HAP-1 (cell line): ENCODE data around the gene LYPD6.

ENCODE experiments used
- DNase-seq, 2 experiments: peaks; one replicate each; pipeline ENCODE4 v3.0.0-alpha.2; 2016 to 2020; ENCODE audit warnings: low spot score in 2 of 2
- H3K27me3 ChIP-seq: fragments of 250-450 bp; sonication (Bioruptor Pico); 2 replicates; pipeline ENCODE4 v1.5.1; 2020; ENCODE audit warnings: low read depth, mild to moderate bottlenecking, moderate library complexity
- H3K36me3 ChIP-seq: fragments of 250-450 bp; sonication (Bioruptor Pico); replicated peaks from 2 replicates; pipeline ENCODE4 v1.5.1; 2020; ENCODE audit warnings: mild to moderate bottlenecking
- H3K4me1 ChIP-seq: fragments of 250-450 bp; sonication (Bioruptor Pico); 2 replicates; pipeline ENCODE4 v1.5.1; 2020; ENCODE audit warnings: mild to moderate bottlenecking
- H3K4me3 ChIP-seq: fragments of 250-450 bp; sonication (Bioruptor Pico); 2 replicates; pipeline ENCODE4 v1.5.1; 2020; ENCODE audit warnings: mild to moderate bottlenecking, moderate library complexity
- H3K9me3 ChIP-seq: fragments of 250-450 bp; sonication (Bioruptor Pico); 2 replicates; pipeline ENCODE4 v1.5.1; 2020; ENCODE audit warnings: mild to moderate bottlenecking, moderate library complexity
- in situ Hi-C: fragments of 300-500 bp; cut with MboI; formaldehyde crosslinking; loops from 3 replicates; pipeline ENCODE4 v1.14.3; 2020; ENCODE audit warnings: low sequenced_read_pairs, inconsistent platforms, mixed read lengths

LYPD6 gene

DNA sequence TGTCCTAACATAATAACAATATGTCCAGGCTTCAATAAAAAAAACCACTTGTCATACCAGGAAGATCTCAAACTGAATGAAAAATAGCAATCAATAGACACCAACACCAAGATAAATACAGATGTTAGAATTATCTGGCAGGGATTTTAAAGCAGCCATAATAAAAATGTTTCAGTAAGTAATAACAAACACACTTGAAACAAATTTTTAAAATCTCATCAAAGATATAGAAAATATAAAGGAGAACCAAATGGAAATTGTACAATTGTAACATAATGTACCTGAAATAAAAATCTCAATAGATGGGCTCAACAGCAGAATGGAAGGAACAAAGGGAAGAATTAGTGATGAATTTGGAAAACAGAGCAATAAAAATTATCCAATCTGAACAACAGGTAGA is 128.1 kb downstream of the LYPD6 start:
- no peak for DNase-seq
- no peaks in the 10 kb centered on the region for H3K27me3 ChIP-seq
- H3K9me3 ChIP-seq: no peaks in the 10 kb centered on the region
- no peak overlapping the region for H3K4me3 ChIP-seq
- H3K4me1 ChIP-seq: 0 out of 2 replicates have a peak, but pooled peaks cover 2% of the 10 kb centered on the region
- in situ Hi-C loops: no loop called here
- H3K36me3 ChIP-seq: no peaks in the 10 kb centered on the region

DNA sequence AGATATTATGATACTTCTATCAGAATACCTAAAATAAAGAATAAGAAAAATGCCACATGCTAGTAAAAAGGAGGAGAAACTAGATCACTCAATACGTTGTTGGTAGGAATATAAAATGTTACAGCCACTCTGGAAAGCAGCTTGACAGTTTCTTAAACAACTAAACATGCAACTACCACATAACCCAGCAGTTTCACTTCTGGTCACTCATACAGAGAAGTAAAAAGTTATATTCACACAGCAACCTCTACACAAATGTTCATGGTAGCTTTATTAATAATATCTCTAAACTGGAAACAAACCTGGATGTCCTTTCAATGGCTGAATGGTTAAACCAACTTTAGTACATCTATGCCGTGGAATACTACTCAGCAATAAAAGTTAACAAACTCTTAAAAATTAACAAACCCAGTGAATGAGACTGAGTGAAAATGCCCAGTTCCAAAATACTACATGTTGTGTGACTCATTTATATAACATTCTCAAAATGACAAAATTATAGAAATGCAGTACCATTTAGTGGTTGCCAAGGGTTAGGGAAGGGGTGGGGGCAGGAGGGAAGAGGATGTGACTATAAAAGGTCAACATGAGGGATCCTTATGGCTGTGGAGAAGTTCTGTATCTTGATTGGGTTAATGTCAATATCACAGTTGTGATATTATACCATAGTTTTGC is 133.1 kb downstream of the LYPD6 start:
- 0 out of 2 replicates have a peak, but pooled peaks cover 2% of the 10 kb centered on the region for H3K4me1 ChIP-seq
- H3K9me3 ChIP-seq: no peaks in the 10 kb centered on the region
- no peaks in the 10 kb centered on the region for H3K36me3 ChIP-seq
- in situ Hi-C loops: no loop called here
- DNase-seq: no peak
- no peaks in the 10 kb centered on the region for H3K27me3 ChIP-seq
- no peak overlapping the region for H3K4me3 ChIP-seq

DNA sequence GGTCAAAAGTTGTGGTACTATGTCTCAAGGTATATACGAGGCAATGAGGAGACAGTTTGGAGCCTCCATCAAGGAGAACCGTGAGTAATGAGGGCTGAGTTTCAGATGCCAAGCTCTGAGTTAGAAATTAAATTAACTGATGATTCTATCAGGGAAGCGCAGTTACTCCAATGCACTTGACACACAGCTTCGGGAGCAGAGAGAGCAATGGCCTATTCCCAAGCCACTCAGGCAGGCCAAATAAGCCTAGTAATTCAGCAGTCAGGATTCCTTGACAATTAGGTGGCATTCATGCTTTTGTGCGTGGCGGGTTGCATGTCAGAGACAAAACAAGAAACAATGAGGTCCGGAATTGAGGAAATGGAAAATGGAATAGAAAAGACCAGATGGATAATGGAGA is 134.0 kb downstream of the LYPD6 start:
- no peaks in the 10 kb centered on the region for H3K9me3 ChIP-seq
- no peak for DNase-seq
- H3K4me1 ChIP-seq: 0 out of 2 replicates have a peak, but pooled peaks cover 2% of the 10 kb centered on the region
- no peaks in the 10 kb centered on the region for H3K36me3 ChIP-seq
- no peak overlapping the region for H3K4me3 ChIP-seq
- H3K27me3 ChIP-seq: no peaks in the 10 kb centered on the region
- in situ Hi-C loops: no loop called here

DNA sequence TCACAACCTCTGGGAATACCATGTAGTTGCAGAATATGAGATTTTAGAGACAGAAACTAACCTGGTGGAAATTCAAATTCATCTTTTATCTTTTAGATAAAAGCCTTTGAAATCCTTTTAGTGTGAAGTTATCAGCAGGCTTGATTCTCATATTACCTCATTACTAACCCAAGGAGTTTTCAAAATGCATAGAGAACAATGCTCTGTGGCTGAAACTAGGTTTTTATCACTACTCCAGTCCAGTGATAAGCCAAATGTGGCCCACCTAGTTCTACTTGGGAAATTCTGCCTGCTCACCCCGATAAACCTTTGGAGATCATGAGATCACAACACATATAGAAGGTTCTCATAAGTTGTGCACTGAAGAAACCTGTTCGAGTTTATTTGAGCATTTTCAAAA is 135.5 kb downstream of the LYPD6 start:
- Histone ChIP-seq H3K4me3 (no peak overlapping the region), H3K9me3 (no peaks in the 10 kb centered on the region), H3K27me3 (no peaks in the 10 kb centered on the region), H3K36me3 (no peaks in the 10 kb centered on the region), H3K4me1 (no peaks in the 10 kb centered on the region)
- in situ Hi-C loops: no loop called here
- DNase-seq: no peak

DNA sequence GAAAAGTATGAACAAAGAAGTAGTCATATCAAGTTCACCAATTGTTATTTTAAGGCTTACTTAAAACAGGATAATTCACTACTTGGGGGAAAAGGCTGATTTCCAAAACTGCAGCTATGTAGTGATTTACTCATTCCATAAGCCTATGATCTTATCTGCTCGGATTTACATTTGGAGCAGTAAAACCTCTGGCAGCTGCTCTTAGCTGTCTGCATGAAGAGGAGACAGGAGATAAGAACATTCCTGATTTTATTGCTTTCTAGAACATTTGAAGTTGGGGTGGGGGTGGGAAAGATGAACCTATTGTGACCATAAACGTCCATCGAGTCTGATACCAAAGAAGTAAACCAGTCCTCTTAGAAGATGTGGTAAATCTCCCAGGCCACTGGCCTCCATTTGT is 136.2 kb downstream of the LYPD6 start:
- in situ Hi-C loops: no loop called here

DNA sequence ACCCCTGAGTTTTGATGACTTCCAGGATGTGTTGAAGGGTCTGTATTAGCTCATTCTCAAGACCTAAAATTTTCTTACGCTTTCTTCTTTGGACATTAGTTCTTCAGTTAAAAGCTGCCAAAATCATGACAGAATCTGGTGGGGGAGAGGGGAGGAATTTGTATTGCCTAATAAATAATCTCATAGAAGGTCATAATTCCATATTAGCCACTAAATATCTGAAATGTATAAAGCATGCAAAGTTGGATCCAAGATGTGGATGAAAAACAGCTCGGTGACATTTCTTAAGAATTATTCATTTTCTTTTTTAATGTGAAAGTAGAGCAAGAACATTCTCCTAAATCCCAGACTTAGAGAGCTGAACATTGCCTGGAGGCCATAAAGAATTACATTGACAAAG is 137.0 kb downstream of the LYPD6 start:
- DNase-seq: no peak
- in situ Hi-C loops: no loop called here
- no peaks in the 10 kb centered on the region for H3K9me3 ChIP-seq
- H3K27me3 ChIP-seq: no peaks in the 10 kb centered on the region
- H3K4me3 ChIP-seq: no peak overlapping the region
- H3K4me1 ChIP-seq: no peaks in the 10 kb centered on the region
- H3K36me3 ChIP-seq: no peaks in the 10 kb centered on the region

More for the DNA sequence above, 136.2 kb downstream of the LYPD6 start:
- no peak for DNase-seq
- no peaks in the 10 kb centered on the region for H3K9me3 ChIP-seq
- no peak overlapping the region for H3K4me3 ChIP-seq
- no peaks in the 10 kb centered on the region for H3K4me1 ChIP-seq
- no peaks in the 10 kb centered on the region for H3K27me3 ChIP-seq
- no peaks in the 10 kb centered on the region for H3K36me3 ChIP-seq

DNA sequence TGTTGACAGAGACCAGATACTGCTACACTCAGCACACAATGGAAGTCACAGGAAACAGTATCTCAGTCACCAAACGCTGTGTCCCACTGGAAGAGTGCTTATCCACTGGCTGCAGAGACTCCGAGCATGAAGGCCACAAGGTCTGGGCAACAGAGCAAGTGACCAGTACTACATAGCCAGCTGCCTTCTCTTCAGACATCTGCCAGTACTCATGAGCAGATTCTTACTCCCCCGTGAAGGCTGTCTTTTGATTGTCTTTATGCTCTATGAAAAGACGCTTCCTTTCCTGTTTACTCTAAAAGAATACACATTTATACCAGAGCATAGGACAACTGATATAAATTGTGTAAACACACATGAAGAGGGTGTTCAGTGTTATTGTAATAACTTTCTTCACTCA is 138.2 kb downstream of the LYPD6 start:
- no peak overlapping the region for H3K4me3 ChIP-seq
- in situ Hi-C loops: no loop called here
- no peaks in the 10 kb centered on the region for H3K4me1 ChIP-seq
- no peaks in the 10 kb centered on the region for H3K9me3 ChIP-seq
- DNase-seq: no peak
- no peaks in the 10 kb centered on the region for H3K27me3 ChIP-seq
- H3K36me3 ChIP-seq: no peaks in the 10 kb centered on the region

DNA sequence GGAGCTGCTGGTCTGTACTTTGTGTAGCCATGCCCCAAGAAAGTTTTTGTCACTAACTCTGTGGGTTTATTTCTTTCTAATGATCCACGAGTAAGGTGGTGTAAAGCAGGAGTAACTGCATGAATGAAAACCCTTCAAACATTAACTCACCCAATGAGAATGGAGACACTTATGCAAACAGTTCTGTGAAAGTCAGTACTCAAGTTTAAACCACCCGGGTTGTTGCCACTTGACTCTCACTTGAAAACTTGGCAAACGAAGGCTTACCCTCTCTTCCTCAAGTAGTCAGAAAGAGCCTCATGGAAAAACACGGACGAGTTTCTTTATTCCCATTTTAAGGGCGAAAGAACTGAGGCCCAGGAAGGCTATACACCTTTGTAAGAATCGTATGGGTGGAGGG is 139.7 kb downstream of the LYPD6 start:
- no peak for DNase-seq
- no peaks in the 10 kb centered on the region for H3K36me3 ChIP-seq
- H3K4me3 ChIP-seq: no peak overlapping the region
- no peaks in the 10 kb centered on the region for H3K4me1 ChIP-seq
- H3K9me3 ChIP-seq: no peaks in the 10 kb centered on the region
- no peaks in the 10 kb centered on the region for H3K27me3 ChIP-seq
- in situ Hi-C loops: no loop called here

DNA sequence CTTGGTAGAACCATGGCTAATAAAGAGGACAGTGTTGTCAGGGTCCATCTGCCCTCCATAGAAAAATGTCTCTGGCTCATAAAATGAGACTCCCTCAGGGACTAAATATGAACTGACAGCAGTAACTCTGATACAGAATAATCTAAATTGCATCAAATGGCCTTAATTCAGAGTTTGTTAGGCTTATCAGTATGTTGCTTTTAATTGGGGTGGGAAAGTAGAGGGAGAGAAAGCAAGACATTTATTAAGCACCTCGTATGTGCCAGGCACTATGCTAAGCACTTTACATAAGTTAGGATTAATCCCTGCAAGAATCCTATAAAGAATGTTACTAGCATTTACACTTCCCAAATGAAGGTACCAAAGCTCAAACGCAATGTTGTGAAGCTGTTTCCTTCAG is 142.0 kb downstream of the LYPD6 start:
- H3K36me3 ChIP-seq: no peaks in the 10 kb centered on the region
- H3K4me1 ChIP-seq: no peaks in the 10 kb centered on the region
- no peak for DNase-seq
- in situ Hi-C loops: no loop called here
- no peaks in the 10 kb centered on the region for H3K27me3 ChIP-seq
- no peak overlapping the region for H3K4me3 ChIP-seq
- H3K9me3 ChIP-seq: no peaks in the 10 kb centered on the region

DNA sequence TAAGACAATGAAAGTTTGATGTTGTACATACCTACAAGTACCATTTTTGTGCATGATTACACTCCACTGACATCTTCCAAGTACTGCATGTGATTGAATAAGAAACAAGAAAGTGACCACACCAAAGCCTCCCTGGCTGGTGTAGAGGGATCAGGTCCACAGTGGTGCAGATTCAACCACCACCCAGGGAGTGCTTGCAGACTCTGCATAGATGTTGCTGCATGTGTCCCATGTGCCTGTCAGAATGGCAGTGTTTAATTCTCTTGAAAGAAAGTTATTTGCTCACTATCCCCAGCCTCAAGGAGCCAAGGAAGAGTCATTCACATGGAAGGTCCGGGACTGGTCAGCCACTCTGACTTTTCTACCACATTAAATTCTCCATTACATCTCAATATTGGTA is 142.7 kb downstream of the LYPD6 start:
- no peaks in the 10 kb centered on the region for H3K4me1 ChIP-seq
- H3K9me3 ChIP-seq: no peaks in the 10 kb centered on the region
- H3K4me3 ChIP-seq: no peak overlapping the region
- no peaks in the 10 kb centered on the region for H3K27me3 ChIP-seq
- H3K36me3 ChIP-seq: no peaks in the 10 kb centered on the region
- in situ Hi-C loops: no loop called here
- DNase-seq: no peak

DNA sequence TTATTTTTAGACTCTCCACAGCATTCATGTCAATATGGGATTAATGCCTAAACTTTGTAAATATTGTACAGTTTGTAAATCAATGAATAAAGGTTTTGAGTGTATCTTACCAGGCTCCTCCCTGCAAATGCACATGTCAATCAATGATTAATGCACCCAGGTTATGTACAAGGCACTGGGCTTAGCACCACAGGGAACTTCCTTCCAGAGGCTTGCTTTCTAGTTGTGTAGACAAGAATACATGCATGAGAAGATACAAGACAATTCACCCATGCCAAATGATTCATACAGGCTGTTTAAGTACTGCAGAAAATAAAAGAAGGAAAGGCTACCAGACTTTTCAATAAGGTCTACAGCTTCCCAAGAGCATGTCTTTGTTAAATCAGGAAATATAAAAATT is 143.1 kb downstream of the LYPD6 start:
- H3K27me3 ChIP-seq: no peaks in the 10 kb centered on the region
- no peak for DNase-seq
- H3K9me3 ChIP-seq: no peaks in the 10 kb centered on the region
- in situ Hi-C loops: no loop called here
- H3K36me3 ChIP-seq: no peaks in the 10 kb centered on the region
- no peaks in the 10 kb centered on the region for H3K4me1 ChIP-seq
- H3K4me3 ChIP-seq: no peak overlapping the region

DNA sequence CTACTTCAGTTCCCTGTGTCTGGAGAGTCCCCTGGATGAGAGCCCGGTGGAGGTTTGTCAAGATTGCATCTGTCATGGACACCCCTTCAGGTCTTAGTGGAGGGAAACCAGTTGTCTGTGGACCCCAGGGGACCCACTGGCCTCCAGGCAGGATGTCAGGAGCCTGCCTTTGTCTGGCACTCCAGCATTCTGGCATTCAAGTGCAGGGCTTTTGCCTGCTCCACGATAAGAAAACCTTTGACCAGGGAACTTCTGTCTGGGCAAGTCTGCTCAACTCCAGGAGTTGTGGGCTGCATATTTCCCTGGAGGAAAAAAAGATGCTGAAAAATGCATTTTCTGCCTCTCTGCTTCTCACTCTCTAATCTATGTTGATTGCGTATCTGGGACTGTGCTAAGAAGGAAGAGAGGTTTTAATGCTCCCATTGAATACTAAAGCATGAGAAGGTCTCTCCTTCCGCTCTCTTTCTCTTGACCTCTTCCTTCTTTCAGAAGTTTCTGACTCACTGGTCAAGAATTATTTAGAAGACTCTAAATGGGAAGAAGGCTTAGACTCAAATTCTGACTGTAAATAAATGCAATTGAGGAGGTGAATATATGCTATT is 152.7 kb downstream of the LYPD6 start:
- no peak for DNase-seq
- in situ Hi-C loops: no loop called here
- Histone ChIP-seq H3K4me1 (no peaks in the 10 kb centered on the region), H3K36me3 (no peaks in the 10 kb centered on the region), H3K9me3 (no peaks in the 10 kb centered on the region), H3K27me3 (no peaks in the 10 kb centered on the region; the same call in 1 of the 2 replicates), H3K4me3 (no peak overlapping the region)

DNA sequence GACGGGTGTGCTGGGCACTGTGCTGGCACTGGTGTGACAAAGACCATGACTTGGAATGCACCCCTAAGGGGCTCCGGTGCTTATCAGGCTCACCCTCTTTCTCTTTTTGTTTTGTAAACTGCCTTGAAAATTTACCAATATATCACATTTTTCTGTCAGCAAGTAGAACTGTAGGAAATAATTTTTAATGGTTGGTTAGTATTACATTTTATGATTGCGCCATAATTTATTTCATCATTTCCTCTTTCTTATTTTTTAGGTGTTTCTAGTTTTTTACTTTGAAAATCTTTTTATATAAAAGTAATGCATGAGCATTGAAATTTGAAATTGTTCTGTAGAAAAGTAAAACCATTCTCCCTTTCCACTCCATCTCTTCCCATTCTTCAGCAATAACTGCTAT is 156.3 kb downstream of the LYPD6 start:
- H3K4me3 ChIP-seq: no peak overlapping the region
- H3K9me3 ChIP-seq: no peaks in the 10 kb centered on the region
- in situ Hi-C loops: no loop called here
- no peaks in the 10 kb centered on the region for H3K36me3 ChIP-seq
- DNase-seq: no peak
- no peaks in the 10 kb centered on the region for H3K4me1 ChIP-seq
- no peaks in the 10 kb centered on the region; the same call in 1 of the 2 replicates for H3K27me3 ChIP-seq

DNA sequence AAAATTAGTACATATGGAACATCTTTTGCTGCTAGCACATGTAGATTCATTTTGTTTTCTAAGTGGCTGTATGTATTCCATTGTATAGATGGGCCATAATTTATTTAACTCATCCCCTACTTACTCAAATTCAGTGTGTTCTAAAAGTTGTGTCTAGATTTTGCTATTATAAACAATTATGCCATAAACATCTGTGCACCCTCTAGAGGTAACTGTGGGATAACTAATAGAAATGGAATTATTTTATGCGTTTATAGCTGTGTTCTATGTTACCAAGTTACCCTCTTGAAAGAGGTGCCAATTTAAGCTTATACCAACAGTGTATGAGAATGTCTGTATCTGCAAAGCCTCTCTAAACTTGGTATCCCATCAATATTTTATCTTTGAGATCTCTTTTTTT is 156.8 kb downstream of the LYPD6 start:
- no peak for DNase-seq
- no peaks in the 10 kb centered on the region; the same call in 1 of the 2 replicates for H3K27me3 ChIP-seq
- no peaks in the 10 kb centered on the region for H3K36me3 ChIP-seq
- no peaks in the 10 kb centered on the region for H3K9me3 ChIP-seq
- H3K4me1 ChIP-seq: no peaks in the 10 kb centered on the region
- H3K4me3 ChIP-seq: no peak overlapping the region
- in situ Hi-C loops: no loop called here
